ENCODE measurements around the gene USP7. TPM values are rescaled to one million over a fixed set of nuclear protein-coding genes. Genes with fewer than 3 reads are reported as not detected.

USP7 gene
- total and polyA plus RNA-seq, 10 of the 15 experiments (the other 5 are each of a cell fraction or from before 2014, with no cell fraction given), result 16.2 to 133 (median 60.5) TPM

DNA sequence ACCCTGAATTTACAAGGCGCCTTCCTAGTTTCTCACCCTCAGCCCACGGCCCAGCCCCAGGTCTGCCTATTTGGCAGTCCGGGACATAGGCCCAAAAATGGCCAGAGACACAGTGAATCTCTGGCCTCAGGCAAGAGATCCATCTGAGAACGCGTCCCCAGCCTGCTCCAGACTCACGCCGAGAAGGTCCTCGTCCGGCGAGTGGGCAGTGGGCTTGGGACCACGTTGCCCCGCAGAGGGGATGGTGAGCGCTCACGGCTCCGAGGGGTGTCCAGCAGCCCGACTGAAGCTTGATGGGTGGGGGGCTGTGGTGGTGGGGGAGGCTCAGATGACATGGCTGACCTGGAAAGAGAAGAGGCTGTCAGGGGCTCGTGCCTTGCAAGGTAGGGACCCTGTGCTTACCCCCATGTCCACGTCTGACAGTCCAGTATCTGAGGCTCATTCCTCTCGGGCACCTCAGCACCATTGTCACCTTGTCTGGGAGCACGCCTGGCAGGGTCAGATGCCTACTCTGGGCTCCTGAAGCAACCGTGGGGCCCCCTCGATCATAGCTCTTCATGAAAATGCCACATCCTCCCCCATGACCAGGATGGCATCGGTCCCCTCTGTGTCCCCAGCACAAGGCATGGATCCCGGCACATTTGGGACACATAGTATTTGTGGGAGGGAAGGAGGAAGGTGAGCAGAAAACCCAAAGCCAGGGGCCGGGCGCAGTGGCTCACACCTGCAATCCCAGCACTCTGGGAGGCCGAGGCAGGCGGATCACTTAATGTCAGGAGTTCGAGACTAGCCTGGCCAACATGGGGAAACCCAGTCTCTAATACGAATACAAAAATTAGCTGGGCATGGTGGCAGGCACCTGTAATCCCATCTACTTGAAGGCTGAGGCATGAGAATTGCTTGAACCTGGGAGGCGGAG, 104.5 kb downstream of the USP7 start:
- Histone ChIP-seq H3K9ac (ENCODE audit: control insufficient read depth, insufficient read depth, low read length) (no peak overlapping the region), H3K4me2 (ENCODE audit: control insufficient read depth, insufficient read depth) (no peak overlapping the region), H3K36me3 (ENCODE audit: control insufficient read depth in 2 of 2, insufficient read depth in 2 of 2, low read length in 1 of 2) (peaks cover 16 to 39% of the 10 kb centered on the region in 2 experiments), H3K27me3 (replicated peaks in 1 of 2; ENCODE audit: control insufficient read depth in 2 of 2, insufficient read depth in 2 of 2, low read length in 1 of 2) (no peaks in the 10 kb centered on the region), H4K20me1 (ENCODE audit: control insufficient read depth, insufficient read depth) (peaks cover 6% of the 10 kb centered on the region), H3K9me3 (replicated peaks; ENCODE audit: control insufficient read depth, insufficient read depth, low read length) (no peaks in the 10 kb centered on the region; the same call in 2 of the 3 replicates), H2AFZ (ENCODE audit: control insufficient read depth, low read depth, low read length) (no peak overlapping the region), H3K27ac (ENCODE audit: control insufficient read depth, insufficient read depth) (no peak overlapping the region), H3K79me2 (ENCODE audit: control insufficient read depth, insufficient read depth, low read length) (peaks cover 33% of the 10 kb centered on the region), H3K4me1 (ENCODE audit: control insufficient read depth, insufficient read depth, low read length) (peaks cover 1% of the 10 kb centered on the region; the same call in 1 of the 2 replicates), H3K4me3 (no peak overlapping the region)
- ATAC-seq, result no peak
- no TSS peak for BruUV-seq (replicated peaks)
- TF ChIP-seq SIX5 (IDR thresholded peaks at IDR 0.05; ENCODE audit: low read depth, low read length, severe bottlenecking) (no peak), POLR2AphosphoS5 (IDR thresholded peaks at IDR 0.05; ENCODE audit: low read length) (peak; percentile 34; the same call in 1 of the 2 replicates), IRF4 (IDR thresholded peaks at IDR 0.05; ENCODE audit: low read depth, low read length) (no peak), POLR2AphosphoS2 (IDR thresholded peaks at IDR 0.05; ENCODE audit: low read depth, low read length) (peak; percentile 72; the same call in 1 of the 2 replicates), TAF1 (IDR thresholded peaks at IDR 0.05; ENCODE audit: borderline replicate concordance, low read depth, low read length) (no peak), RFX5 (IDR thresholded peaks at IDR 0.05; ENCODE audit: low read depth, low read length) (no peak)
- RAD21 ChIA-PET (ENCODE audit: unreplicated experiment), result interaction anchor here (0.8 to 1.0 kb wide), 2 partner anchors 10 to 40 kb away, joined by 3 read pairs; partner anchors contain the start of gene CARHSP1
- in situ Hi-C loops (cut with MboI), result no loop called here
- FAIRE-seq, result no peak
- WGBS (ENCODE audit: insufficient coverage, insufficient replicate concordance, low lambda C conversion rate, missing lambda C conversion rate), result 90% methylated on average over 31 of the region's 31 CpGs
- POLR2A ChIA-PET, result interaction anchor here (1.5 to 2.5 kb wide), 2 partner anchors 10 to 58 kb away, joined by 3 to 8 read pairs; partner anchors contain the start of gene CARHSP1
- CTCF ChIA-PET, result interaction anchor here (0.8 to 1.7 kb wide), 3 partner anchors 14 to 21 kb away, joined by 5 to 6 read pairs (median 5); no protein-coding TSS in a partner anchor
- DNase-seq (ENCODE audit: low read depth, low spot score), result no peak
- SMC1A ChIA-PET (ENCODE audit: uncharacterized antibody, unreplicated experiment), result no interaction called here
- intact Hi-C loops (cut with micrococcal nuclease; ENCODE audit: unreplicated experiment), result no loop called here

Measured in GM12878 (cell line).